GM21390 (cell line): ENCODE data around the gene CMTR1.
"Not testable (repeated sequence)": the region's sequence is repeated elsewhere in the genome, so short reads cannot be mapped to it uniquely, and the experiment has no call there.

Experiments
- ATAC-seq: cut with Tn5 transposase; IDR thresholded peaks from one replicate; pipeline ENCODE4 v1.9.1; 2021; ENCODE audit not compliant: unreplicated experiment

Gene CMTR1

GRCh38 chr6:37435373-37435772 lies 2.4 kb downstream of the CMTR1 start:
- no peak for ATAC-seq

GRCh38 chr6:37435816-37436215 lies 2.8 kb downstream of the CMTR1 start:
- ATAC-seq: no peak

- no peak for ATAC-seq
Measured at GRCh38 chr6:37438930-37439329, 5.9 kb downstream of the CMTR1 start.

- ATAC-seq: no peak
Measured at GRCh38 chr6:37441651-37442050, 8.6 kb downstream of the CMTR1 start.

GRCh38 chr6:37442416-37443215 lies 9.6 kb downstream of the CMTR1 start:
- ATAC-seq: no peak

- not testable (repeated sequence) for ATAC-seq
Measured at GRCh38 chr6:37443216-37443542, 10.2 kb downstream of the CMTR1 start.

- no peak for ATAC-seq
Measured at GRCh38 chr6:37449984-37450383, 17.0 kb downstream of the CMTR1 start.

GRCh38 chr6:37451441-37452193 lies 18.6 kb downstream of the CMTR1 start:
- no peak for ATAC-seq

- ATAC-seq: no peak
Measured at GRCh38 chr6:37452522-37452921, 19.5 kb downstream of the CMTR1 start.

- no peak for ATAC-seq
Measured at GRCh38 chr6:37454420-37455140, 21.6 kb downstream of the CMTR1 start.

- ATAC-seq: no peak
Measured at GRCh38 chr6:37456126-37456525, 23.1 kb downstream of the CMTR1 start.

GRCh38 chr6:37456816-37457560 lies 24.0 kb downstream of the CMTR1 start:
- no peak for ATAC-seq

GRCh38 chr6:37459981-37460800 lies 27.2 kb downstream of the CMTR1 start:
- no peak for ATAC-seq

- ATAC-seq: no peak
Measured at GRCh38 chr6:37460805-37461204, 27.8 kb downstream of the CMTR1 start.

GRCh38 chr6:37463110-37463509 lies 30.1 kb downstream of the CMTR1 start:
- ATAC-seq: no peak

GRCh38 chr6:37467718-37468117 lies 34.7 kb downstream of the CMTR1 start:
- no peak for ATAC-seq

- ATAC-seq: no peak
Measured at GRCh38 chr6:37473364-37474095, 40.5 kb downstream of the CMTR1 start.

GRCh38 chr6:37474316-37474715 lies 41.3 kb downstream of the CMTR1 start:
- no peak for ATAC-seq

GRCh38 chr6:37477191-37477590 lies 44.2 kb downstream of the CMTR1 start:
- ATAC-seq: no peak
